ENCODE data around the gene WNT3. TPM values are rescaled to one million over a fixed set of nuclear protein-coding genes. Genes with fewer than 3 reads are reported as not detected.
"Not testable (repeated sequence)": the region's sequence is repeated elsewhere in the genome, so short reads cannot be mapped to it uniquely, and the experiment has no call there.

Gene WNT3
- total RNA-seq, 2 donors from 2014 or later: 0.13 TPM; not detected in 1

GRCh38 chr17:46773676-46774075 is 44.8 kb downstream of the WNT3 start:
- Mint-ChIP-seq H3K4me1 (no peaks in the 10 kb centered on the region), H3K4me3 (no peak overlapping the region), H3K36me3 (ENCODE audit: low read depth) (no peaks in the 10 kb centered on the region), H3K27ac (no peak overlapping the region), H3K27me3 (peaks cover 25% of the 10 kb centered on the region), H3K9me3 (no peaks in the 10 kb centered on the region)
- ATAC-seq (replicated peaks): no peak

GRCh38 chr17:46773221-46773605 is 45.3 kb downstream of the WNT3 start:
- H3K4me1 Mint-ChIP-seq: no peaks in the 10 kb centered on the region
- H3K4me3 Mint-ChIP-seq: no peak overlapping the region
- no peaks in the 10 kb centered on the region for H3K9me3 Mint-ChIP-seq
- no peak for ATAC-seq (replicated peaks)
- H3K27ac Mint-ChIP-seq: no peak overlapping the region
- peaks cover 22% of the 10 kb centered on the region for H3K27me3 Mint-ChIP-seq
- no peaks in the 10 kb centered on the region for H3K36me3 Mint-ChIP-seq (ENCODE audit: low read depth)

- Mint-ChIP-seq H3K36me3 (ENCODE audit: low read depth) (no peaks in the 10 kb centered on the region), H3K9me3 (no peaks in the 10 kb centered on the region), H3K27me3 (peaks cover 17% of the 10 kb centered on the region), H3K4me1 (no peaks in the 10 kb centered on the region), H3K4me3 (peak overlapping the region; percentile 55), H3K27ac (no peak overlapping the region)
- no peak for ATAC-seq (replicated peaks)
Measured at GRCh38 chr17:46772475-46773220, 45.8 kb downstream of the WNT3 start.

- Mint-ChIP-seq H3K27me3 (peaks cover 14% of the 10 kb centered on the region), H3K4me3 (peak overlapping the region; percentile 55), H3K4me1 (no peaks in the 10 kb centered on the region), H3K9me3 (no peaks in the 10 kb centered on the region), H3K36me3 (ENCODE audit: low read depth) (no peaks in the 10 kb centered on the region), H3K27ac (no peak overlapping the region)
- peak; percentile 27 for ATAC-seq (replicated peaks)
Measured at GRCh38 chr17:46771561-46772474, 46.7 kb downstream of the WNT3 start.

- peak; percentile 42 for ATAC-seq (replicated peaks)
Measured at GRCh38 chr17:46770818-46771560, 47.5 kb downstream of the WNT3 start.

GRCh38 chr17:46770439-46770817 is 48.1 kb downstream of the WNT3 start:
- H3K4me3 Mint-ChIP-seq: peak overlapping the region; percentile 41
- ATAC-seq (replicated peaks): no peak
- H3K27me3 Mint-ChIP-seq: peaks cover 14% of the 10 kb centered on the region
- no peaks in the 10 kb centered on the region for H3K9me3 Mint-ChIP-seq
- H3K27ac Mint-ChIP-seq: no peak overlapping the region
- no peaks in the 10 kb centered on the region for H3K36me3 Mint-ChIP-seq (ENCODE audit: low read depth)
- no peaks in the 10 kb centered on the region for H3K4me1 Mint-ChIP-seq

More at GRCh38 chr17:46770818-46771560, 47.5 kb downstream of the WNT3 start:
- Mint-ChIP-seq H3K27ac (no peak overlapping the region), H3K27me3 (peaks cover 14% of the 10 kb centered on the region), H3K9me3 (no peaks in the 10 kb centered on the region), H3K4me1 (no peaks in the 10 kb centered on the region), H3K4me3 (peak overlapping the region; percentile 41), H3K36me3 (ENCODE audit: low read depth) (no peaks in the 10 kb centered on the region)

- Mint-ChIP-seq H3K27ac (no peak overlapping the region), H3K36me3 (ENCODE audit: low read depth) (no peaks in the 10 kb centered on the region), H3K27me3 (peaks cover 14% of the 10 kb centered on the region), H3K9me3 (no peaks in the 10 kb centered on the region), H3K4me1 (no peaks in the 10 kb centered on the region), H3K4me3 (peak overlapping the region; percentile 41)
- no peak for ATAC-seq (replicated peaks)
Measured at GRCh38 chr17:46769531-46770438, 48.7 kb downstream of the WNT3 start.

- H3K27ac Mint-ChIP-seq; H3K4me3 Mint-ChIP-seq; H3K4me1 Mint-ChIP-seq; H3K9me3 Mint-ChIP-seq; H3K36me3 Mint-ChIP-seq (ENCODE audit: low read depth); H3K27me3 Mint-ChIP-seq; ATAC-seq (replicated peaks): not testable (repeated sequence)
Measured at GRCh38 chr17:46768896-46769295, 49.6 kb downstream of the WNT3 start.

GRCh38 chr17:46768540-46768870 is 50.0 kb downstream of the WNT3 start:
- H3K4me3 Mint-ChIP-seq: no peak overlapping the region
- H3K4me1 Mint-ChIP-seq: no peaks in the 10 kb centered on the region
- H3K27ac Mint-ChIP-seq: no peak overlapping the region
- peaks cover 8% of the 10 kb centered on the region for H3K27me3 Mint-ChIP-seq
- no peaks in the 10 kb centered on the region for H3K36me3 Mint-ChIP-seq (ENCODE audit: low read depth)
- H3K9me3 Mint-ChIP-seq: no peaks in the 10 kb centered on the region
- ATAC-seq (replicated peaks): no peak

GRCh38 chr17:46766493-46767491 is 51.7 kb downstream of the WNT3 start:
- Mint-ChIP-seq H3K4me3 (no peak overlapping the region), H3K4me1 (no peaks in the 10 kb centered on the region), H3K27me3 (peaks cover 8% of the 10 kb centered on the region), H3K27ac (no peak overlapping the region), H3K36me3 (ENCODE audit: low read depth) (no peaks in the 10 kb centered on the region), H3K9me3 (no peaks in the 10 kb centered on the region)
- ATAC-seq (replicated peaks): no peak

GRCh38 chr17:46765453-46765852 is 53.0 kb downstream of the WNT3 start:
- Mint-ChIP-seq H3K36me3 (ENCODE audit: low read depth) (no peaks in the 10 kb centered on the region), H3K27me3 (peaks cover 6% of the 10 kb centered on the region), H3K27ac (no peak overlapping the region), H3K4me3 (no peak overlapping the region), H3K4me1 (no peaks in the 10 kb centered on the region), H3K9me3 (no peaks in the 10 kb centered on the region)
- ATAC-seq (replicated peaks): no peak

- ATAC-seq (replicated peaks): no peak
- H3K4me1 Mint-ChIP-seq: no peaks in the 10 kb centered on the region
- H3K36me3 Mint-ChIP-seq (ENCODE audit: low read depth): no peaks in the 10 kb centered on the region
- no peaks in the 10 kb centered on the region for H3K9me3 Mint-ChIP-seq
- no peak overlapping the region for H3K27ac Mint-ChIP-seq
- H3K27me3 Mint-ChIP-seq: peaks cover 3% of the 10 kb centered on the region
- no peak overlapping the region for H3K4me3 Mint-ChIP-seq
Measured at GRCh38 chr17:46764709-46765401, 53.6 kb downstream of the WNT3 start.

Measured in activated T-helper 17 cell treated with anti-CD3 and anti-CD28 coated beads, Interleukin-2, amount 50 U/mL, for 72 hours (primary cell).